HepG2 (cell line): ENCODE data around the gene OAS1. TPM values are rescaled to one million over a fixed set of nuclear protein-coding genes. Genes with fewer than 3 reads are reported as not detected.

Source experiments
- ATAC-seq: fragments of 200-7000 bp; cut with Tn5 transposase; 3 replicates; pipeline ENCODE4 v1.9.1; 2020; ENCODE audit warnings: mild to moderate bottlenecking, moderate library complexity
- BruUV-seq: library from RNA; stranded (reverse); fragments of 400-500 nt; replicated peaks from 2 replicates; lab custom pipeline; 2021; lab: Mats Ljungman, UMichigan
- CTCF ChIA-PET: fragments of 300-600 bp; formaldehyde crosslinking; extraction: SDS; loops from one replicate; lab custom pipeline; 2021; ENCODE audit warnings: low total read pairs, inconsistent platforms, low intra/inter-chr PET ratio; lab: Yijun Ruan, JAX
- POLR2A ChIA-PET: fragments of 350-600 bp; sonication (Branson Sonifier 250); formaldehyde crosslinking; loops from one replicate; lab custom pipeline; 2020; ENCODE audit warnings: antibody characterized with exemption, inconsistent platforms; lab: Yijun Ruan, JAX
- DNase-seq: peaks from one replicate; pipeline ENCODE4 v3.0.0-alpha.2; 2015; ENCODE audit warnings: low spot score
- FAIRE-seq: peaks from 3 replicates; lab custom pipeline; 2011; peaks lifted over from hg19 to GRCh38; lab: Jason Lieb, UNC
- H2AFZ ChIP-seq: one replicate; pipeline ENCODE4 v1.6.1; 2011; ENCODE audit warnings: low read length, inconsistent platforms
- H3K27ac ChIP-seq: fragments of 300-600 bp; 3 replicates; pipeline ENCODE4 v1.8.0; 2011; ENCODE audit warnings: mixed run types, mild to moderate bottlenecking, mixed read lengths, low read length, inconsistent platforms; ENCODE audit not compliant: insufficient read depth; ENCODE audit errors: extremely low read length
- H3K27me3 ChIP-seq, 2 experiments: fragments of 200-600 bp in 1 of 2; 2 replicates in 1 of 2; 3 replicates in 1 of 2; pipeline versions ENCODE4 v1.6.0 to v1.8.0; 2011; ENCODE audit warnings: low read length in 2 of 2, mild to moderate bottlenecking in 2 of 2, moderate library complexity in 2 of 2, inconsistent platforms in 1 of 2; ENCODE audit not compliant: insufficient read depth in 2 of 2, control insufficient read depth in 1 of 2
- H3K36me3 ChIP-seq, 2 experiments: fragments of 200-600 bp in 1 of 2; replicated peaks in 1 of 2; 2 replicates in 1 of 2; 3 replicates in 1 of 2; pipeline versions ENCODE4 v1.5.1 to v1.8.0; 2011; ENCODE audit warnings: low read length in 2 of 2, inconsistent platforms in 1 of 2; ENCODE audit not compliant: insufficient read depth in 2 of 2, control insufficient read depth in 1 of 2
- H3K4me1 ChIP-seq: 2 replicates; pipeline ENCODE4 v1.5.1; 2012; ENCODE audit warnings: low read length, inconsistent platforms; ENCODE audit not compliant: insufficient read depth
- H3K4me2 ChIP-seq: 2 replicates; pipeline ENCODE4 v1.6.0; 2011; ENCODE audit warnings: low read depth, low read length, inconsistent platforms
- H3K4me3 ChIP-seq, 3 experiments: fragments of 200-600 bp in 1 of 3; sonication (generic), shearing (Covaris generic) in 1 of 3; replicated peaks in 1 of 3; 2 replicates each; pipeline ENCODE4 v1.5.1; 2011 to 2016; ENCODE audit warnings: low read length in 3 of 3, inconsistent platforms in 2 of 3, low read depth in 2 of 3, mild to moderate bottlenecking in 2 of 3, control low read depth in 1 of 3, mixed read lengths in 1 of 3; ENCODE audit not compliant: insufficient read depth in 1 of 3
- H3K79me2 ChIP-seq: one replicate; pipeline ENCODE4 v1.6.1; 2011; ENCODE audit warnings: low read length, inconsistent platforms; ENCODE audit not compliant: insufficient read depth
- H3K9ac ChIP-seq: 2 replicates; pipeline ENCODE4 v1.6.0; 2011; ENCODE audit warnings: mild to moderate bottlenecking, low read depth, low read length, inconsistent platforms; ENCODE audit not compliant: insufficient read depth
- H3K9me3 ChIP-seq: 2 replicates; pipeline ENCODE4 v1.5.1; 2012; ENCODE audit warnings: mild to moderate bottlenecking, low read length
- H4K20me1 ChIP-seq: 2 replicates; pipeline ENCODE4 v1.6.0; 2011; ENCODE audit warnings: inconsistent platforms, mild to moderate bottlenecking, low read length, moderate library complexity; ENCODE audit not compliant: insufficient read depth
- CEBPB ChIP-seq: IDR thresholded peaks from 2 replicates; pipeline ENCODE4 v1.6.1; 2011; ENCODE audit warnings: low read depth, low read length, improper control_type of control experiment, borderline replicate concordance
- ELF3 ChIP-seq: IDR thresholded peaks from 2 replicates; pipeline ENCODE4 v1.6.1; 2016; ENCODE audit warnings: missing genetic modification reagents, missing compliant biosample characterization
- HNRNPH1 ChIP-seq: fragments of 200-400 bp; formaldehyde crosslinking; optimal IDR thresholded peaks from 2 replicates; pipeline ENCODE3; 2017; ENCODE audit warnings: mild to moderate bottlenecking, low read depth, low read length
- RBM39 ChIP-seq: fragments of 200-400 bp; formaldehyde crosslinking; IDR thresholded peaks from one replicate; pipeline ENCODE4 v1.6.1; 2018; ENCODE audit warnings: antibody characterized with exemption, mild to moderate bottlenecking, low read depth, low read length; ENCODE audit not compliant: poor library complexity, severe bottlenecking
- REL ChIP-seq: sonication (generic); formaldehyde crosslinking; conservative IDR thresholded peaks from 2 replicates; pipeline ENCODE4 v1.8.0; 2022; ENCODE audit warnings: mild to moderate bottlenecking, missing genetic modification reagents, moderate library complexity
- ZEB1 ChIP-seq: IDR thresholded peaks from 2 replicates; pipeline ENCODE4 v1.6.1; 2012; ENCODE audit warnings: mild to moderate bottlenecking, low read depth, inconsistent platforms; ENCODE audit not compliant: insufficient replicate concordance
- ZNF703 ChIP-seq: sonication (generic); formaldehyde crosslinking; IDR thresholded peaks from 2 replicates; pipeline ENCODE4 v1.5.1; 2020; ENCODE audit warnings: missing genetic modification reagents, mild to moderate bottlenecking, moderate library complexity, borderline replicate concordance
- WGBS: methylation state at CpG from one replicate; pipeline ENCODE4 v1.1.6; 2017; ENCODE audit warnings: low lambda C conversion rate; 5-methylcytosine and 5-hydroxymethylcytosine counted together
- in situ Hi-C: cut with HindIII; loops from 2 replicates; pipeline ENCODE4 v1.10.0; 2017; ENCODE audit warnings: low pct_unique_long_range_greater_than_20kb; ENCODE audit not compliant: extremely low pct_ligation_motif_present
- intact Hi-C: fragments of 100-400 bp; cut with micrococcal nuclease; formaldehyde crosslinking; loops from one replicate; pipeline ENCODE4 v1.10.0; 2022; ENCODE audit not compliant: unreplicated experiment
- polyA plus RNA-seq, 8 experiments: library from polyadenylated mRNA; depleted of rRNA in 3 of 8; stranded (reverse) in 7 of 8; unstranded in 1 of 8; fragments of >200 nt; fragmentation: Illumina TruSeq in 4 of 8; extraction: Trizol in 4 of 8; gene quantifications; 2 replicates each; pipeline versions ENCODE4 v1.2.1 to v1.2.3, GENCODE V29; 2011 to 2016; ENCODE audit warnings: low read depth in 4 of 8, missing spikeins in 1 of 8, mixed read lengths in 1 of 8; ENCODE audit not compliant: insufficient read depth in 1 of 8
- total RNA-seq, 5 experiments: library from RNA; depleted of rRNA; stranded (reverse); fragments of >200 nt; fragmentation: Illumina TruSeq; extraction: Trizol; gene quantifications; 2 replicates each; pipeline ENCODE4 v1.2.3, GENCODE V29; 2016; ENCODE audit warnings: low read depth in 1 of 5
- TF ChIP-seq, protein P1 (sequence below): sonication (generic); formaldehyde crosslinking; IDR thresholded peaks from 2 replicates; pipeline ENCODE4 v1.4.0; 2020; ENCODE audit warnings: mild to moderate bottlenecking, missing genetic modification reagents

OAS1 gene
- total and polyA plus RNA-seq, 2 of the 13 experiments (the other 11 are each of a cell fraction or from before 2014, with no cell fraction given) = 6.5 to 10.6 TPM

DNA sequence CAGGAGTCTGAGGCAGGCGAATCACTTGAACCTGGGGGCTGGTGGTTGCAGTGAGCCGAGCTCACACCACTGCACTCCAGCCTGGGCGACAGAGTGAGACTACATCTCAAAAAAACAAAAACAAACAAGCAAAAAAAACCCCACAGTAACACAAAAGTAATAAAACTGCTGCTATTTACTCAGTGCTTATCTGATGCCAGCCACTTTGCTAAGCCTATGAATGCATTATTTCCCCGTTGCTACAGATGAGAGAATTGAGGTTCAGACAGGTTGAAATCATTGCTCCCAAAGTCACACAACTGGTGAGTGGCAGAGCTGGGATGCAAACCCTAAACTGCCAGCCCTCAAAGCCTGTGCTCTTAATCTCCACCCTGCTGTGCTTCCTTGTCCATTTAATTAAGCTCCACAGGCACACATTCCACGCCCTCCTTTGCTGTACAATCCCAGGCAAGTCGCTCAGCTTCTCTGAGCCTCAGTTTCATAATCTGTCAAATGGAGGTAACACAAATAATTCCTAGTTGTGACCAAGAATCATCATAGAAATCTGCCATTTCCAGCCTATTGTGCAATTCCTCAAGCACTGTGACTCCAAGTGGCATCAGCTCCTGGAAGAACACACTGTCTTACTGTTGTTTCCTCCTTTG is 25.8 kb downstream of the OAS1 start:
- intact Hi-C loops (no loop called here), in situ Hi-C loops (no loop called here)
- no peaks in the 10 kb centered on the region for H3K79me2 ChIP-seq
- H3K4me2 ChIP-seq = no peak overlapping the region
- H3K36me3 ChIP-seq = no peaks in the 10 kb centered on the region
- ChIA-PET CTCF (no interaction called here), POLR2A (no interaction called here)
- BruUV-seq = no TSS peak
- no peak for FAIRE-seq
- TF ChIP-seq CEBPB (peak; percentile 67), ELF3 (CRISPR knock-in tag) (no peak)
- H3K27me3 ChIP-seq = no peaks in the 10 kb centered on the region
- H3K4me1 ChIP-seq = peaks cover 14% of the 10 kb centered on the region
- H3K27ac ChIP-seq = no peak overlapping the region
- H3K9me3 ChIP-seq = no peaks in the 10 kb centered on the region; the same call in 1 of the 2 replicates
- H2AFZ ChIP-seq = no peak overlapping the region
- WGBS = 23% methylated on average over 6 of the region's 6 CpGs
- no peak overlapping the region for H3K9ac ChIP-seq
- no peak for DNase-seq
- ATAC-seq = no peak
- H3K4me3 ChIP-seq = no peak overlapping the region
- H4K20me1 ChIP-seq = no peaks in the 10 kb centered on the region

DNA sequence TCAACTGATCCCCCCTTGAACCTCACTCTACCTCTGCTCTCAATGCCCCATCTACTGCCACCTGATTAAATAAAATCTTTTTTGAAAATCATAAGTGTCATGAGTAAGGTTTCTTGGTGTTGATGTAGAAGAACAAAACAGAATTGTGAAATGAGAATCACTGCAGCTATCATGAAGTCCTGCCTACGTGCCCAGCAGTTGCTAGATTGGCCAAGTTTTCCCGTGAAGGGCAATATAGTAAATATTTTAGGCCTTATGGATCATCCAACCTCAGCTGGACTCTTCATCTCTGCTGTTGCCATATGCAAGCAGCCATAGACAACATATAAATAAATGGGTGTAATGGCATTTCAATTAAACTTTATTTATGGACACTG is 26.4 kb downstream of the OAS1 start:
- no peak for TF ChIP-seq ZEB1
- no peak for TF ChIP-seq REL
- no peak for TF ChIP-seq ZNF703 (CRISPR knock-in tag)
- TF ChIP-seq HNRNPH1 = no peak
- TF ChIP-seq RBM39 = no peak
- TF ChIP-seq, protein P1, sequence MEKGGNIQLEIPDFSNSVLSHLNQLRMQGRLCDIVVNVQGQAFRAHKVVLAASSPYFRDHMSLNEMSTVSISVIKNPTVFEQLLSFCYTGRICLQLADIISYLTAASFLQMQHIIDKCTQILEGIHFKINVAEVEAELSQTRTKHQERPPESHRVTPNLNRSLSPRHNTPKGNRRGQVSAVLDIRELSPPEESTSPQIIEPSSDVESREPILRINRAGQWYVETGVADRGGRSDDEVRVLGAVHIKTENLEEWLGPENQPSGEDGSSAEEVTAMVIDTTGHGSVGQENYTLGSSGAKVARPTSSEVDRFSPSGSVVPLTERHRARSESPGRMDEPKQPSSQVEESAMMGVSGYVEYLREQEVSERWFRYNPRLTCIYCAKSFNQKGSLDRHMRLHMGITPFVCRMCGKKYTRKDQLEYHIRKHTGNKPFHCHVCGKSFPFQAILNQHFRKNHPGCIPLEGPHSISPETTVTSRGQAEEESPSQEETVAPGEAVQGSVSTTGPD = no peak
- no peak overlapping the region for H2AFZ ChIP-seq
- no TSS peak for BruUV-seq
- H4K20me1 ChIP-seq = no peaks in the 10 kb centered on the region
- no peak overlapping the region for H3K9ac ChIP-seq
- H3K36me3 ChIP-seq = no peaks in the 10 kb centered on the region
- H3K79me2 ChIP-seq = no peaks in the 10 kb centered on the region
- H3K4me2 ChIP-seq = no peak overlapping the region
- intact Hi-C loops = no loop called here
- no peaks in the 10 kb centered on the region for H3K9me3 ChIP-seq
- in situ Hi-C loops = no loop called here
- peaks cover 18% of the 10 kb centered on the region for H3K4me1 ChIP-seq
- ChIA-PET POLR2A (no interaction called here), CTCF (no interaction called here)
- no peak for ATAC-seq
- no peak for FAIRE-seq
- no peak overlapping the region for H3K4me3 ChIP-seq
- DNase-seq = no peak
- no peak overlapping the region for H3K27ac ChIP-seq
- WGBS = 43% methylated on average over 2 of the region's 2 CpGs
- H3K27me3 ChIP-seq = no peaks in the 10 kb centered on the region; a peak in 1 of 5 replicates
